ENCODE measurements around the gene ELFN1. TPM values are rescaled to one million over a fixed set of nuclear protein-coding genes. Genes with fewer than 3 reads are reported as not detected.

The ELFN1 gene
- total RNA-seq, 6 donors from 2014 or later = 0.11 to 3.0 (median 0.30) TPM; not detected in 1

DNA sequence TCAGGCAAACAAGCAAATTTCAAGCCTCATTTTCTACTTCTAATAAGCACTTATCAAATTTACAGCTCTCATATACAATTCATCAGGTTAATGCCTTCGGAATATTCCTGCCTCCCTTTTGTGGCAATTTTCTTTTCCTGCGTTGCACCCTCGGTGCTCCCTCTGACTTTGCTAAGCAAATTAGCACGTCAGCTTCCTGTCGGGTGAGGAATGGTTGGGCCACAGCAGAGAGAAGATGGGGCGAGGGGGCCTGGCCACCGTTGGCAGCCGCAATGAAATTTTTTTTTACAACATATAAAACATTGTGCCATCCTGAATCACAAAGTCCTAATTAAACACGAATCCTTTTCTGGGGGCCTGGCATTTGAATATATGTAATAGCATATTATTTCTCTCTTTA lies 28.1 kb downstream of the ELFN1 start:
- peaks cover 5 to 14% (median 9%) of the 10 kb centered on the region in 4 donors for H3K9me3 ChIP-seq
- no peak for TF ChIP-seq EP300 (IDR thresholded peaks at IDR 0.05)
- TF ChIP-seq, protein P1, sequence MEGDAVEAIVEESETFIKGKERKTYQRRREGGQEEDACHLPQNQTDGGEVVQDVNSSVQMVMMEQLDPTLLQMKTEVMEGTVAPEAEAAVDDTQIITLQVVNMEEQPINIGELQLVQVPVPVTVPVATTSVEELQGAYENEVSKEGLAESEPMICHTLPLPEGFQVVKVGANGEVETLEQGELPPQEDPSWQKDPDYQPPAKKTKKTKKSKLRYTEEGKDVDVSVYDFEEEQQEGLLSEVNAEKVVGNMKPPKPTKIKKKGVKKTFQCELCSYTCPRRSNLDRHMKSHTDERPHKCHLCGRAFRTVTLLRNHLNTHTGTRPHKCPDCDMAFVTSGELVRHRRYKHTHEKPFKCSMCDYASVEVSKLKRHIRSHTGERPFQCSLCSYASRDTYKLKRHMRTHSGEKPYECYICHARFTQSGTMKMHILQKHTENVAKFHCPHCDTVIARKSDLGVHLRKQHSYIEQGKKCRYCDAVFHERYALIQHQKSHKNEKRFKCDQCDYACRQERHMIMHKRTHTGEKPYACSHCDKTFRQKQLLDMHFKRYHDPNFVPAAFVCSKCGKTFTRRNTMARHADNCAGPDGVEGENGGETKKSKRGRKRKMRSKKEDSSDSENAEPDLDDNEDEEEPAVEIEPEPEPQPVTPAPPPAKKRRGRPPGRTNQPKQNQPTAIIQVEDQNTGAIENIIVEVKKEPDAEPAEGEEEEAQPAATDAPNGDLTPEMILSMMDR (IDR thresholded peaks at IDR 0.05) = no peak
- no peak for TF ChIP-seq POLR2AphosphoS5 (IDR thresholded peaks at IDR 0.05)
- TF ChIP-seq POLR2A (IDR thresholded peaks at IDR 0.05) = no peak
- H3K4me3 ChIP-seq = no peak overlapping the region
- DNase-seq (no peak), ATAC-seq (ENCODE audit: low FRiP score in 2 of 2) (no peak)
- no peak overlapping the region for H3K27ac ChIP-seq
- no peaks in the 10 kb centered on the region for H3K27me3 ChIP-seq
- H3K4me1 ChIP-seq = no peaks in the 10 kb centered on the region
- 47 to 52% methylated on average over 9 of the region's 9 CpGs for WGBS, 2 donors
- no peaks in the 10 kb centered on the region for H3K36me3 ChIP-seq

DNA sequence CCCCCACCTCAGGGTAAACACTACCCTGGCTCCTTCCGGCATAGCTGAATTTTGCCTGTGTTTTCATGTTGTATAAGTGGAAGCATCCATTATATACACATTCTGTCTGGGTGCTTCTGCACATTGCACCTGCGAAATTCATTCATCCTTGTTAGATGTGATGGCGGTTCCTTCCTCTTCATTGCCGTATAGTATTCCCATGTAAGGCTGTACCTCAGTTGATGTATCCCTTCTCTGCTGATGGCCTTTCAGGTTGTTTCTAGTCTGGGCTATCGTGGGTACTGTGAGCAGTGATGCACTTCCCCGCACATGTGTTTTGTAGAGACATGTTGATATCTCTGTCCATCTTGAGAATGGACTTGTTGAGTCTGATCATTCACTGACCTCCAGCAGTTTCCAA lies 28.9 kb downstream of the ELFN1 start:
- Histone ChIP-seq H3K36me3 (no peaks in the 10 kb centered on the region), H3K4me3 (no peak overlapping the region), H3K9me3 (peaks cover 5 to 14% (median 9%) of the 10 kb centered on the region in 4 donors), H3K27me3 (no peaks in the 10 kb centered on the region), H3K4me1 (no peaks in the 10 kb centered on the region), H3K27ac (no peak overlapping the region)
- DNase-seq (no peak), ATAC-seq (ENCODE audit: low FRiP score in 2 of 2) (no peak)
- TF ChIP-seq POLR2AphosphoS5 (IDR thresholded peaks at IDR 0.05) (no peak), EP300 (IDR thresholded peaks at IDR 0.05) (no peak), POLR2A (IDR thresholded peaks at IDR 0.05) (no peak)
- TF ChIP-seq, protein P1 (IDR thresholded peaks at IDR 0.05) = no peak
- 89 to 98% methylated on average over 6 of the region's 6 CpGs for WGBS, 2 donors

DNA sequence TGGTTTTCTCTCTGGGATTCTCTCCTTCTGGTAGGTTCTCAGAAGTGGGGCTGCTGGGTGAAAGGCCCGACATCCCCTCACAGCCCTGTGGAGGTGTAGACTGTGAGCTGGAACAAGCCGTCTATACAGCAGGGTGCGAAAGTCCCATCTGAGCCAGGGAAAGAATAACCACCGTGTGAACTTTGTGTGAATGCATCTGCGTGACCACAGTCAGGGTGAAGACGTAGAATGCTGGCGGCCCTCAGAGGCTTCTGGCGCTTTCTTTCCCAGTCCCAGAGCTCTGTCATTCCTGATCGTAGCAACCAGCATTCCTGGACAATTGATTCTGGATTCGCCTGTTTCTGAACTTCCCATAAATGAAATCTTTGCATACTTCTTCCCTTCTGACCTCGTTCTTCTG lies 30.0 kb downstream of the ELFN1 start:
- peak in 1 of 2 donors; percentile 2 for DNase-seq
- Histone ChIP-seq H3K4me3 (no peak overlapping the region), H3K9me3 (peaks cover 5 to 14% (median 9%) of the 10 kb centered on the region in 4 donors), H3K27me3 (no peaks in the 10 kb centered on the region), H3K36me3 (no peaks in the 10 kb centered on the region), H3K4me1 (no peaks in the 10 kb centered on the region), H3K27ac (no peak overlapping the region)
- WGBS, 2 donors = 84 to 87% methylated on average over 11 of the region's 11 CpGs
- ATAC-seq (ENCODE audit: low FRiP score in 2 of 2) = no peak
- no peak for TF ChIP-seq EP300 (IDR thresholded peaks at IDR 0.05)
- no peak for TF ChIP-seq POLR2A (IDR thresholded peaks at IDR 0.05)
- TF ChIP-seq POLR2AphosphoS5 (IDR thresholded peaks at IDR 0.05) = no peak
- TF ChIP-seq, protein P1 (IDR thresholded peaks at IDR 0.05) = no peak

DNA sequence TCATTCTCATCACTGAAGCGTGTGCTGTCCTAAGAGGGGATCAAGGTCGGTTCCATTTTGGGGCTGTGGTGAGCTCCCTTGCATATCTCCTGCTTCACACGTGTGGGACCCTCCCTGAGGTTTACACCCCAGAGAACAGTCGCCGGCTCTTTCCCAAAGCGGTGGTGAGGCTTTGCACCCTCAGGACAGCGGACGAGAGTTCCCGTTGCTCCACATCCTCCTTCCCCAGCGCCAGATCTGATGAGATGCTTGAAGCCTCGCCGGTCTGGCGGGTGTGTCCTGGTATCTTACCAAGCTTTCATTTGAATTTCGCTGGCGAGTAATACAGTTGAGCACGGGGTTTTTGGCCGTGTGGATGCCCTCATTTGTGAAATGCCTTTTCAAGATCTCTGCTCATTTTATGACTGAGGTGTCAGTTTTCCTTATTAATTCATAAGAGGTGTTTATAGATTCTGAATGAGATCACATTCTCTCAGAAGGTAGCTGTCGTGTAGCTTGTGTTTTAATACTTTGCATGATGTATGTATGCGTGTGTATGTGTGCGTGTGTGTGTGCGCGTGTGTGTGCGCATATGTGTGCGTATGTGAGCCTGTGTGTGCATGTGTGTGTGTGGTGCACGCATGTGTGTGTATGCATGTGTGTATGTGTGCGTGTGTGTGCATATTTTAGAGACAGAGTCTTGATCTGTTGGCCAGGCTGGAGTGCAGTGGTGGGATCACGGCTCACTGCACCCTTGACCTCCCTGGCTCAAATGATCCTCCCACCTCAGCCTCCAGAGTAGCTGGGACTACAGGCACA lies 30.7 kb downstream of the ELFN1 start:
- no peak overlapping the region for H3K4me3 ChIP-seq
- H3K4me1 ChIP-seq = no peaks in the 10 kb centered on the region
- WGBS, 2 donors = 90 to 94% methylated on average over 27 of the region's 27 CpGs
- DNase-seq (peak in 1 of 2 donors; percentile 2), ATAC-seq (ENCODE audit: low FRiP score in 2 of 2) (no peak)
- TF ChIP-seq POLR2AphosphoS5 (IDR thresholded peaks at IDR 0.05) = no peak
- TF ChIP-seq, protein P1 (IDR thresholded peaks at IDR 0.05) = no peak
- TF ChIP-seq POLR2A (IDR thresholded peaks at IDR 0.05) = no peak
- no peak for TF ChIP-seq EP300 (IDR thresholded peaks at IDR 0.05)
- H3K27ac ChIP-seq = no peak overlapping the region
- no peaks in the 10 kb centered on the region for H3K27me3 ChIP-seq
- peaks cover 5 to 14% (median 9%) of the 10 kb centered on the region in 4 donors for H3K9me3 ChIP-seq
- no peaks in the 10 kb centered on the region for H3K36me3 ChIP-seq

DNA sequence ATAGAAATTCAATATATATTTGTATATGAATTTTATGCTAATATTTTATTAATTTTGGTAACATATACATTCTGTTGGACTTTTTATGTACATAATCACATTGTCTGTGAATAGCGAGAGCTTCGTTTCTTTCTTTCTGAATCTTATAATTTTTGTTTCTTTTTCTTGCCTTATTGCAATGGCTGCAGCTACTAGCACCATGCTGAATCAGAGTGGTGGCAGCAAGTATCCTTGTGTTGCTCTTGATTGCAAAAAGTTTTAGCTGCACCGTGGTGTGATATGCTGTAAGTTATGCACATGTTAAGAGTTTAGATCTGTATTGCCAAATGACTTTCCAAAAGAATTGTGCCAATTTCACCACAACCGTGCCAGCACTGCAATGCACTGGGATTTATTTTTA lies 32.6 kb downstream of the ELFN1 start:
- H3K4me3 ChIP-seq = no peak overlapping the region
- H3K4me1 ChIP-seq = no peaks in the 10 kb centered on the region
- no peak for DNase-seq
- no peaks in the 10 kb centered on the region for H3K27me3 ChIP-seq
- TF ChIP-seq EP300 (IDR thresholded peaks at IDR 0.05) = no peak
- TF ChIP-seq, protein P1 (IDR thresholded peaks at IDR 0.05) = no peak
- TF ChIP-seq POLR2A (IDR thresholded peaks at IDR 0.05) = no peak
- no peak for TF ChIP-seq POLR2AphosphoS5 (IDR thresholded peaks at IDR 0.05)
- peaks cover 5 to 14% (median 9%) of the 10 kb centered on the region in 4 donors for H3K9me3 ChIP-seq
- no peak for ATAC-seq (ENCODE audit: low FRiP score in 2 of 2)
- 92 to 99% methylated on average over 4 of the region's 4 CpGs for WGBS, 2 donors
- H3K27ac ChIP-seq = no peak overlapping the region
- no peaks in the 10 kb centered on the region for H3K36me3 ChIP-seq
